HL-60 (cell line): Measurements from ENCODE around the gene GMDS.
A peak's percentile ranks its signal among the peaks of the same experiment; 100 is the strongest.

ENCODE experiments used
- DNase-seq, 2 experiments: peaks; one replicate each; pipeline ENCODE4 v3.0.0-alpha.2; 2010 to 2020; ENCODE audit warnings: low read depth in 1 of 2, low spot score in 1 of 2
- H3K27ac ChIP-seq: fragments of 250-450 bp; sonication (Bioruptor Pico); replicated peaks from 2 replicates; pipeline ENCODE4 v1.5.1; 2020; ENCODE audit warnings: mild to moderate bottlenecking, moderate library complexity
- H3K27me3 ChIP-seq: fragments of 250-450 bp; sonication (Bioruptor Pico); 2 replicates; pipeline ENCODE4 v1.5.1; 2021; ENCODE audit warnings: mild to moderate bottlenecking, moderate library complexity; ENCODE audit not compliant: insufficient read depth, poor library complexity, severe bottlenecking
- H3K4me3 ChIP-seq: replicated peaks from 2 replicates; pipeline ENCODE4 v1.5.1; 2011; ENCODE audit warnings: mild to moderate bottlenecking, control low read depth, low read length; ENCODE audit not compliant: insufficient read depth
- CTCF ChIP-seq: IDR thresholded peaks from one replicate; pipeline ENCODE4 v1.5.1; 2011; ENCODE audit warnings: low read length, control low read depth, inconsistent platforms; ENCODE audit not compliant: insufficient read depth
- GABPA ChIP-seq: IDR thresholded peaks from 2 replicates; pipeline ENCODE4 v1.6.1; 2012; ENCODE audit warnings: low read depth
- POLR2AphosphoS5 ChIP-seq: IDR thresholded peaks from 2 replicates; pipeline ENCODE4 v1.6.1; 2012; ENCODE audit warnings: low read depth
- REST ChIP-seq: IDR thresholded peaks from 2 replicates; pipeline ENCODE4 v1.6.1; 2012; ENCODE audit warnings: low read depth; ENCODE audit not compliant: insufficient replicate concordance
- SPI1 ChIP-seq: IDR thresholded peaks from 2 replicates; pipeline ENCODE4 v1.6.1; 2012; ENCODE audit warnings: low read depth, mild to moderate bottlenecking, borderline replicate concordance

Gene GMDS

GRCh38 chr6:2209226-2209809 is 36.1 kb downstream of the GMDS start:
- peak in 1 of 2 experiments; percentile 48 for DNase-seq
- peak; percentile 54 for TF ChIP-seq CTCF
- no peak for TF ChIP-seq REST
- Histone ChIP-seq H3K27ac (no peak overlapping the region), H3K27me3 (no peaks in the 10 kb centered on the region), H3K4me3 (no peak overlapping the region)

GRCh38 chr6:2208468-2208867 is 36.9 kb downstream of the GMDS start:
- no peak overlapping the region for H3K27ac ChIP-seq
- DNase-seq, result no peak
- TF ChIP-seq GABPA, result no peak
- TF ChIP-seq REST, result no peak
- no peak for TF ChIP-seq CTCF
- TF ChIP-seq POLR2AphosphoS5, result no peak
- TF ChIP-seq SPI1, result no peak
- H3K27me3 ChIP-seq, result no peaks in the 10 kb centered on the region
- no peak overlapping the region for H3K4me3 ChIP-seq

- Histone ChIP-seq H3K4me3 (no peak overlapping the region), H3K27ac (no peak overlapping the region), H3K27me3 (no peaks in the 10 kb centered on the region)
- DNase-seq, result no peak
- TF ChIP-seq GABPA (no peak), SPI1 (no peak), POLR2AphosphoS5 (no peak), REST (no peak), CTCF (no peak)
Measured at GRCh38 chr6:2205396-2205795, 40.0 kb downstream of the GMDS start.
